Mesothelial cell of epicardium (in vitro differentiated cells): ENCODE data around the gene SIL1. TPM values are rescaled to one million over a fixed set of nuclear protein-coding genes. Genes with fewer than 3 reads are reported as not detected.
A peak's percentile ranks its signal among the peaks of the same experiment; 100 is the strongest.

ENCODE experiments used
- DNase-seq, 2 experiments: peaks; one replicate each; pipeline ENCODE4 v3.0.0; 2021; ENCODE audit warnings: low spot score in 2 of 2; ENCODE audit not compliant: unreplicated experiment in 2 of 2
- H3K27ac Mint-ChIP-seq: 2 replicates; pipeline ENCODE4 v1.8.0; 2021; ENCODE audit warnings: mixed read lengths
- H3K27me3 Mint-ChIP-seq: 2 replicates; pipeline ENCODE4 v1.8.0; 2021; ENCODE audit warnings: low read depth, mixed read lengths
- H3K36me3 Mint-ChIP-seq: 2 replicates; pipeline ENCODE4 v1.8.0; 2021; ENCODE audit warnings: mixed read lengths
- H3K4me1 Mint-ChIP-seq: 2 replicates; pipeline ENCODE4 v1.8.0; 2021; ENCODE audit warnings: mixed read lengths
- H3K4me3 Mint-ChIP-seq: 2 replicates; pipeline ENCODE4 v1.8.0; 2021; ENCODE audit warnings: mild to moderate bottlenecking, moderate library complexity, mixed read lengths
- H3K9me3 Mint-ChIP-seq: 2 replicates; pipeline ENCODE4 v1.8.0; 2021; ENCODE audit warnings: mixed read lengths
- total RNA-seq: library from RNA; stranded (reverse); gene quantifications from 3 replicates; pipeline ENCODE4 v1.2.1, GENCODE V29; 2021
- TF ChIP-seq, protein P1 (sequence below): fragments of 200-600 bp; sonication (generic); IDR thresholded peaks from one replicate; pipeline ENCODE4 v1.5.0; 2021; ENCODE audit warnings: antibody characterized with exemption; ENCODE audit not compliant: unreplicated experiment

The SIL1 gene
- total RNA-seq, 1 donor from 2014 or later: 46.2 TPM

DNA sequence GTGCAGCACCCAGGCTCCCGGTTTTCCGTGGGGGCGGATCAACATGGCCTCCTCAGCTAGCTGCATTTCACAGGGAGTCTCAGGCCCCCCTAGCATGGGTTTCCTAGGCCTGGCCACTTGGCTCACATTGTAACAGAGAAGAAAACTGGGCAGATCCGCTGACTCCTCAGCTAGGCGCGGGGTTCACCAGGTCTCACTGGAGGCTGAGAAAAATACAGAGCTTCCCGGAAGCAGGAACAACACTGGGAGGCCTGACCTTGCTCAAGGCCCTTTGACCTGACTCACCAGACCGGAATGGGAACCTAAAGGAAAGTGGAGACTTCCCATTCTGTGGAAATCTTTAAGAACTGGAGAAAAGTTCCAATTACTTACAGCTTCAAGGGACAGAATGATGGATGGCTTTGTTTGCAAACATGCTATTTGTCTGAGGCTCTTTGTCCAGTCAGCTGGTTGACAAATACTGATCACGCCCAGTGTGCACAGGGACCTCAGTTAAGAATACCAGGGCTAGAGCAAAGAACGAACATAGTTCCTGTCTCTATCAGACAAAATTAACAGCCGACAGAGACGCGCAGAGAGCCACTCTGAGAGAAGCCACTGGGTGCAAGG lies 234.3 kb downstream of the SIL1 start:
- Mint-ChIP-seq H3K27me3 (no peaks in the 10 kb centered on the region), H3K4me3 (no peak overlapping the region), H3K9me3 (no peaks in the 10 kb centered on the region), H3K36me3 (no peaks in the 10 kb centered on the region), H3K27ac (peak overlapping the region; percentile 88), H3K4me1 (peaks cover 60% of the 10 kb centered on the region)
- DNase-seq: no peak
- TF ChIP-seq, protein P1, sequence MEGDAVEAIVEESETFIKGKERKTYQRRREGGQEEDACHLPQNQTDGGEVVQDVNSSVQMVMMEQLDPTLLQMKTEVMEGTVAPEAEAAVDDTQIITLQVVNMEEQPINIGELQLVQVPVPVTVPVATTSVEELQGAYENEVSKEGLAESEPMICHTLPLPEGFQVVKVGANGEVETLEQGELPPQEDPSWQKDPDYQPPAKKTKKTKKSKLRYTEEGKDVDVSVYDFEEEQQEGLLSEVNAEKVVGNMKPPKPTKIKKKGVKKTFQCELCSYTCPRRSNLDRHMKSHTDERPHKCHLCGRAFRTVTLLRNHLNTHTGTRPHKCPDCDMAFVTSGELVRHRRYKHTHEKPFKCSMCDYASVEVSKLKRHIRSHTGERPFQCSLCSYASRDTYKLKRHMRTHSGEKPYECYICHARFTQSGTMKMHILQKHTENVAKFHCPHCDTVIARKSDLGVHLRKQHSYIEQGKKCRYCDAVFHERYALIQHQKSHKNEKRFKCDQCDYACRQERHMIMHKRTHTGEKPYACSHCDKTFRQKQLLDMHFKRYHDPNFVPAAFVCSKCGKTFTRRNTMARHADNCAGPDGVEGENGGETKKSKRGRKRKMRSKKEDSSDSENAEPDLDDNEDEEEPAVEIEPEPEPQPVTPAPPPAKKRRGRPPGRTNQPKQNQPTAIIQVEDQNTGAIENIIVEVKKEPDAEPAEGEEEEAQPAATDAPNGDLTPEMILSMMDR: no peak

DNA sequence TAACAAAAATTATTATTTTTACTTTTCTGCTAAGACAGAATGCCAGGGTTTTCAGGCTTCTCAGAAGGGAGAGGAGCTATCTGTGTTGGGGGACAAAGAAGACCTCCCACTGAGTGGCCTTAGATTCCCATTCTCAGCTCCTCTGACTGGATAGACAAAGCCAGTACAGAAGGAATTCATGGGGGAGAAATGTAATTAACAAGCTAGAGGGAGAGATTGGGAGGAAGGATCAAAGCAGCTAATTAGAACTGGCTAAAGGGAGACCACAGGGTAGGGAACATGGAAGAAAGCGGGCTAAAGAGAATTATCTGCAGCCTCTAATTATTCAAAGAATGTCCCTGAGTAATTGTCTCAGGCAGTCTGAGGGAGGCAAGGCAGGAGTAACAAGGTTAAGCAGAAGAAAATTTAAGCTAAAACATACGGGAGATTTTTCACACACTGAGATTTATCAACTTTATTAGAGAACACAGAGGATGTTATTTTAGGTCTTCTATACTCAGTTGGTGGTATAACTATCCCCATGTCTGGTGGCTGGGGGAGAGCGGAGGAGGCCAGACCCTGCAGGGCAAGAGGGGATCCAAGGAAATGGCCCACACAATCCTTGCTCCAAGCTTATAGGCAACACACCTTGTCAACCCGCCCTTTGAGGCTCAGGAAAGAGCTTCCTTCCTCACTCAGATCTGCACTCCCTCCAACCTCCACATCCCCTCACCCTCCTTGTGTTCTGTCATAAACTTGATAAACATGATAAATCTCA lies 235.4 kb downstream of the SIL1 start:
- TF ChIP-seq, protein P1: no peak
- no peaks in the 10 kb centered on the region for H3K9me3 Mint-ChIP-seq
- H3K27ac Mint-ChIP-seq: peak overlapping the region; percentile 63
- DNase-seq: no peak
- H3K4me1 Mint-ChIP-seq: peaks cover 51% of the 10 kb centered on the region
- no peaks in the 10 kb centered on the region for H3K27me3 Mint-ChIP-seq
- H3K4me3 Mint-ChIP-seq: no peak overlapping the region
- no peaks in the 10 kb centered on the region for H3K36me3 Mint-ChIP-seq

DNA sequence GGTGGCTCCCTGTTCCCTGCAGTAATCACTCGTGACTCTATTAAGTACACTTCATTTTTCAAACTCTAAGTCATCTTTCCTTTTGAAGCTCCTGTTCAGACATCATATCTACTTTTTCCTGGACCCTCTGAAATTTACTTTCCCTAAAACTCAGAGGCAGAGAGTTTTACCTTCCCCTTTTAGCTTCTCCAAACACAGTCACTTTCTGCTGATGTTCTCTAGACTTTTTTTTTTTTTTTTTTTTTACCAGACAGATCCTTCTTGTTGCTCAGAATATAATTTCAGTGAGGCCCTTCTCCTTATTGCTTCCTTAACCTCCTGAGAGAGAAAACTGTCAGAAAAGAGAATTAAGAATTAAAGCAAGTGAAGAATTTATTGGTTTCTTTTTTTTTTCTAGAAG lies 236.4 kb downstream of the SIL1 start:
- no peaks in the 10 kb centered on the region for H3K36me3 Mint-ChIP-seq
- H3K27me3 Mint-ChIP-seq: no peaks in the 10 kb centered on the region
- H3K27ac Mint-ChIP-seq: no peak overlapping the region
- no peak overlapping the region for H3K4me3 Mint-ChIP-seq
- TF ChIP-seq, protein P1: no peak
- no peaks in the 10 kb centered on the region for H3K9me3 Mint-ChIP-seq
- no peak for DNase-seq
- H3K4me1 Mint-ChIP-seq: peaks cover 46% of the 10 kb centered on the region

DNA sequence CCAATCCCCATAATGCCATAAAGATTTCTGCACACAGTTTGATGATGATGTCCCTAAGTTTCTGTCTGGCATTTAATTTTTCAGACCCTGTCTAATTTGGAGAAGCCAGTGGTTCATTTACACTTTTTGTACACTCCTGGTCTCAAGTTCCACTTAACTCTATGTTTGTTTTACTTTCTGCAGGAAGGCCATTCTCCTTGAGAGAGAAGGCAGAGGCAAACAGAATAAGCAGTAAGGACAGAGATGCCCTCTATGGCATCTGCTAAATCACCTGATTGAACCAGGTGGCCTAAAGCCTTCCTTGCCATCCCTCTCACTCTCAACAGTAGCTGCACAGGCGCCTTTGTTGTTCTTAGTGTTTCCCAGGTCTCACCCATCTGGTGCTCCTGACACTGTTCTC lies 236.9 kb downstream of the SIL1 start:
- Mint-ChIP-seq H3K4me3 (no peak overlapping the region), H3K27me3 (no peaks in the 10 kb centered on the region), H3K27ac (no peak overlapping the region), H3K4me1 (peaks cover 46% of the 10 kb centered on the region), H3K36me3 (no peaks in the 10 kb centered on the region), H3K9me3 (no peaks in the 10 kb centered on the region)
- no peak for DNase-seq
- TF ChIP-seq, protein P1: no peak

DNA sequence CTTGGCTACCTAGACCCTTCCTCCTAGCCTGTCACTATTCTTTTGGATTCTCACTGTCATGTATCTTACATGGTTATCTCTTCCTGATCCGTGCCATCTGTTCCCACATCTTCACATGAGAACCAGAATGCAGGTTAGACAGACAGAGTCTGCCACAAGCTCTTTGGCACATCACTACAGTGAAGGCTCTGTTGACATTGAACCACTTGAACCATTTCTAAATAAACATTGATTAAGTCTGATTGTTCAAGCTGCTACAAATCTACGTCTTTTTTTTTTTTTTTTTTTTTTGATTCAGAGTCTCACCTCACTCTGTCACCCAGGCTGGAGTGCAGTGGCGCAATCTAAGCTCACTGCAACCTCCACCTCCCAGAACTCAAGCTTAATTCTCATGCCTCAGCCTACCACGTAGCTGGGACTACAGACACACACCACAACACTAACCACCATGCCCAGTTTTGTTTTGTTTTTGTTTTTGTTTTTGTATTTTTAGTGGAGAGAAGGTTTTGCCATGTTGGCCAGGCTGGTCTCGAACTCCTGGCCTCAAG lies 237.9 kb downstream of the SIL1 start:
- no peak overlapping the region for H3K27ac Mint-ChIP-seq
- H3K4me1 Mint-ChIP-seq: peaks cover 48% of the 10 kb centered on the region
- no peak overlapping the region for H3K4me3 Mint-ChIP-seq
- no peaks in the 10 kb centered on the region for H3K9me3 Mint-ChIP-seq
- H3K36me3 Mint-ChIP-seq: no peaks in the 10 kb centered on the region
- TF ChIP-seq, protein P1: no peak
- no peak for DNase-seq
- H3K27me3 Mint-ChIP-seq: no peaks in the 10 kb centered on the region
